ENCODE results near the gene FAM114A1. TPM values are rescaled to one million over a fixed set of nuclear protein-coding genes. Genes with fewer than 3 reads are reported as not detected.
"Not testable (repeated sequence)": the region's sequence is repeated elsewhere in the genome, so short reads cannot be mapped to it uniquely, and the experiment has no call there.

Gene FAM114A1
- total and polyA plus RNA-seq, 12 donors = 8.0 to 35.5 (median 16.5) TPM

DNA sequence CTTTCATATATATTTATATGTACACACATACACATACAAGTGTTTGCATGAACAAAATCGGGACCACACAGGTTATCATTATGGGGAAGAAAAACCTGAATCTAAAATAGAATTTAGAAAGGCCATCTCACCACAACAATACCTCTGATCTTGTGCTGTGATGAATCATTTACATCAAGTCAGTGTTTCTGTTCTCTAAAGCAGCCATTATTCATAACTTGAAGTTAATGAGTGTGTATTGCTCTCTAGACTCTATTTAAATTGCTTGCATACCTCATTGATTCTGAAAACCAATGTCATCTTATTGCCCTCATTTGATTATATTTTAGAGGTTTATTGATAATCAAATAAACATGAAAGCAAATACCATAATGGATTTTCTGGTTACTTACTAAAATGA is 71.6 kb downstream of the FAM114A1 start:
- Histone ChIP-seq H3K27me3 (no peaks in the 10 kb centered on the region), H3K4me1 (peaks cover 0 to 14% (median 0%) of the 10 kb centered on the region in 9 donors), H3K36me3 (peaks cover 0 to 100% (median 43%) of the 10 kb centered on the region in 9 donors), H3K4me3 (no peak overlapping the region), H3K9me3 (no peaks in the 10 kb centered on the region), H3K27ac (no peak overlapping the region)
- intact Hi-C loops (cut with DNase I) = no loop called here
- TF ChIP-seq, protein P1, sequence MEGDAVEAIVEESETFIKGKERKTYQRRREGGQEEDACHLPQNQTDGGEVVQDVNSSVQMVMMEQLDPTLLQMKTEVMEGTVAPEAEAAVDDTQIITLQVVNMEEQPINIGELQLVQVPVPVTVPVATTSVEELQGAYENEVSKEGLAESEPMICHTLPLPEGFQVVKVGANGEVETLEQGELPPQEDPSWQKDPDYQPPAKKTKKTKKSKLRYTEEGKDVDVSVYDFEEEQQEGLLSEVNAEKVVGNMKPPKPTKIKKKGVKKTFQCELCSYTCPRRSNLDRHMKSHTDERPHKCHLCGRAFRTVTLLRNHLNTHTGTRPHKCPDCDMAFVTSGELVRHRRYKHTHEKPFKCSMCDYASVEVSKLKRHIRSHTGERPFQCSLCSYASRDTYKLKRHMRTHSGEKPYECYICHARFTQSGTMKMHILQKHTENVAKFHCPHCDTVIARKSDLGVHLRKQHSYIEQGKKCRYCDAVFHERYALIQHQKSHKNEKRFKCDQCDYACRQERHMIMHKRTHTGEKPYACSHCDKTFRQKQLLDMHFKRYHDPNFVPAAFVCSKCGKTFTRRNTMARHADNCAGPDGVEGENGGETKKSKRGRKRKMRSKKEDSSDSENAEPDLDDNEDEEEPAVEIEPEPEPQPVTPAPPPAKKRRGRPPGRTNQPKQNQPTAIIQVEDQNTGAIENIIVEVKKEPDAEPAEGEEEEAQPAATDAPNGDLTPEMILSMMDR (IDR thresholded peaks at IDR 0.05) = no peak
- 90 to 97% methylated on average over 1 of the region's 1 CpG for WGBS, 2 donors
- no peak for ATAC-seq
- DNase-seq = no peak

DNA sequence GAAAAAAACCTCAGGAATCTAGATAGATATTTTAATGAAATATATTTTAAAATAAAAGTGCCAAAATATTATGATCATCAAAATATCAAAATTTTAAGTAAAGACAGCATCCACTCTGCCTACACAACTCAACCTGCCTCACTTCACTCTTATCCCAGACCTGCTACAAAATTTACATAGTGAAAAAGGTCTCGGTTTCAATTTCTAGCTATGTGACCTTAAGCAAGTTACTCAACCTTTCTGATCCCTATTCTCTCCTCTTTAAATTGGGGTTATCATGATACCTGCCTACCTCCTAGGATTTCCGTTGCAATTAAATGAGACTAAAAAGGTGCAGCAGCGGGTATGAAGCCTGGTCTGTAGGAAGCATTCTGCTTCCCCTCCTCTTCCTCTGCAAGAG is 72.9 kb downstream of the FAM114A1 start:
- H3K9me3 ChIP-seq = no peaks in the 10 kb centered on the region
- H3K4me3 ChIP-seq = no peak overlapping the region
- H3K27me3 ChIP-seq = no peaks in the 10 kb centered on the region
- TF ChIP-seq, protein P1 (IDR thresholded peaks at IDR 0.05) = no peak
- intact Hi-C loops (cut with DNase I) = no loop called here
- H3K36me3 ChIP-seq = peaks cover 0 to 100% (median 39%) of the 10 kb centered on the region in 9 donors
- no peak for ATAC-seq
- peaks cover 0 to 14% (median 0%) of the 10 kb centered on the region in 9 donors for H3K4me1 ChIP-seq
- no peak overlapping the region for H3K27ac ChIP-seq
- DNase-seq = no peak
- 97% methylated on average over 3 of the region's 3 CpGs for WGBS, 2 donors

DNA sequence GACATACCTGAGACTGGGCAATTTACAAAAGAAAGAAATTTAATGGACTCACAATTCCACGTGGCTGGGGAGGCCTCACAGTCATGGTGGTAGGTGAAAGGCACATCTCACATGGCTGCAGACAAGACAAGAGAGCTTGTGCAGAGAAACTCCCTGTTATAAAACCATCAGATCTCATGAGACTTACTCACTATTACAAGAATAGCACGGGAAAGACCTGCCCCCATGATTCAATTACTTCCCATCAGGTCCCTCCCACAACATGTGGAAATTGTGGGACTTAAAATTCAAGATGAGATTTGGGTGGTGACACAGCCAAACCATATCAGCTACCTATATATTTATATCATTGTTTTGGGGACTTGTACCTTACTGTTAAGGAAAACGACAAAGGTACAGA is 74.3 kb downstream of the FAM114A1 start:
- Histone ChIP-seq H3K4me1 (peaks cover 0 to 14% (median 0%) of the 10 kb centered on the region in 9 donors), H3K36me3 (peaks cover 0 to 93% (median 30%) of the 10 kb centered on the region in 9 donors), H3K27ac (peak overlapping the region in 1 of 10 donors; percentile 32)
- H3K4me3 ChIP-seq; ATAC-seq; H3K27me3 ChIP-seq; intact Hi-C loops (cut with DNase I); H3K9me3 ChIP-seq; DNase-seq: not testable (repeated sequence)
- 66 to 71% methylated on average over 3 of the region's 3 CpGs for WGBS, 2 donors

DNA sequence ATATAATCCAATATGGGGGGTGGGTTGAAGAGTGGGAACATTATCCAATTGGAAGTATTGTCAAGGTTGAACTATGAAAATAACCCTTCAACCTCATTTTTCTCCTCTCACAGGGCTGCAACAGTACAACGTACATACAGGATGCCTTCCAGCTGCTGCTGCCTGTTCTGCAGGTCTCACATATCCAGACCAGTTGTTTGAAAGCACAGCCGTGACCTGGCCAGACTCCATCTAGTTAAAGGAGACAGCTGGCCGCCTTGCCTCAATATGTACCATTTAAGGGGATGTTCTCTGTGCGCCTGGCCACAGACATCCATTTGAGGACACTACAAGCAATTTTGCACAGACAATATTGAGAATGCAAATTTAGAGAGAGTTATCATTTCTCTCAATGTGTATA is 75.7 kb downstream of the FAM114A1 start:
- peak; percentile 29 to 39 for DNase-seq
- H3K4me1 ChIP-seq = peaks cover 0 to 14% (median 0%) of the 10 kb centered on the region in 9 donors
- ATAC-seq = peak in 4 of 8 donors; percentile 36 to 59 (median 56)

DNA sequence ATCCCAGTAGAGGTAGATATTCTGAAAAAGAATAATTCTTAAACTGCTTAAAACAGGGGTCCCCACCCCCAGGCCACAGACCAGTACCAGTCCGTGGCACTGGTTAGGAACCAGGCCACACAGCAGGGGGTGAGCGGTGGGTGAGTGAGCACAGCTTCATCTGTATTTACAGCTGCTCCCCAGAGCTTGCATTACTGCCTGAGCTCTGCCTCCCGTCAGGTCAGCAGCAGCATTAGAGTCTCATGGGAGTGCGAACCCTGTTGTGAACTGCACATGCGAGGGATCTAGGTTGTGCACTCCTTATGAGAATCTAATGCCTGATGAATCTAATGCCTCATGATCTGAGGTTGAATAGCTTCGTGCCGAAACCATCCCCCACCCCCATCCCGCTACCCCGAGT is 76.8 kb downstream of the FAM114A1 start:
- Histone ChIP-seq H3K4me3 (no peak overlapping the region), H3K27me3 (no peaks in the 10 kb centered on the region), H3K27ac (no peak overlapping the region), H3K4me1 (peaks cover 0 to 23% (median 4%) of the 10 kb centered on the region in 9 donors), H3K36me3 (peaks cover 0 to 68% (median 16%) of the 10 kb centered on the region in 9 donors), H3K9me3 (no peaks in the 10 kb centered on the region)
- DNase-seq = no peak
- TF ChIP-seq, protein P1 (IDR thresholded peaks at IDR 0.05) = no peak
- intact Hi-C loops (cut with DNase I) = no loop called here
- ATAC-seq = no peak
- WGBS, 2 donors = 92 to 96% methylated on average over 9 of the region's 9 CpGs

More for the DNA sequence above, 75.7 kb downstream of the FAM114A1 start:
- TF ChIP-seq, protein P1 (IDR thresholded peaks at IDR 0.05) = no peak
- no peaks in the 10 kb centered on the region for H3K9me3 ChIP-seq
- H3K4me3 ChIP-seq = no peak overlapping the region
- intact Hi-C loops (cut with DNase I) = no loop called here
- no peak overlapping the region for H3K27ac ChIP-seq
- 61 to 82% methylated on average over 4 of the region's 4 CpGs for WGBS, 2 donors
- H3K36me3 ChIP-seq = peaks cover 0 to 79% (median 27%) of the 10 kb centered on the region in 9 donors
- H3K27me3 ChIP-seq = no peaks in the 10 kb centered on the region
